GM12865 (cell line): ENCODE results near the gene TIE1.
"Not testable (repeated sequence)": the region's sequence is repeated elsewhere in the genome, so short reads cannot be mapped to it uniquely, and the experiment has no call there.

Source experiments
- DNase-seq: peaks from one replicate; pipeline ENCODE4 v3.0.0; 2010; ENCODE audit warnings: low read depth
- H3K4me3 ChIP-seq: 2 replicates; pipeline ENCODE4 v1.5.1; 2011; ENCODE audit warnings: mild to moderate bottlenecking, low read depth, low read length, control low read depth
- TF ChIP-seq, protein P1 (sequence below): IDR thresholded peaks from 2 replicates; pipeline ENCODE4 v1.5.1; 2011; ENCODE audit warnings: low read length, control low read depth, low read depth, inconsistent platforms; ENCODE audit not compliant: insufficient read depth; ENCODE audit errors: missing control alignments

The TIE1 gene

GRCh38 chr1:43366179-43366578 lies 65.4 kb downstream of the TIE1 start:
- H3K4me3 ChIP-seq, result peak overlapping the region; percentile 70
- TF ChIP-seq, protein P1, sequence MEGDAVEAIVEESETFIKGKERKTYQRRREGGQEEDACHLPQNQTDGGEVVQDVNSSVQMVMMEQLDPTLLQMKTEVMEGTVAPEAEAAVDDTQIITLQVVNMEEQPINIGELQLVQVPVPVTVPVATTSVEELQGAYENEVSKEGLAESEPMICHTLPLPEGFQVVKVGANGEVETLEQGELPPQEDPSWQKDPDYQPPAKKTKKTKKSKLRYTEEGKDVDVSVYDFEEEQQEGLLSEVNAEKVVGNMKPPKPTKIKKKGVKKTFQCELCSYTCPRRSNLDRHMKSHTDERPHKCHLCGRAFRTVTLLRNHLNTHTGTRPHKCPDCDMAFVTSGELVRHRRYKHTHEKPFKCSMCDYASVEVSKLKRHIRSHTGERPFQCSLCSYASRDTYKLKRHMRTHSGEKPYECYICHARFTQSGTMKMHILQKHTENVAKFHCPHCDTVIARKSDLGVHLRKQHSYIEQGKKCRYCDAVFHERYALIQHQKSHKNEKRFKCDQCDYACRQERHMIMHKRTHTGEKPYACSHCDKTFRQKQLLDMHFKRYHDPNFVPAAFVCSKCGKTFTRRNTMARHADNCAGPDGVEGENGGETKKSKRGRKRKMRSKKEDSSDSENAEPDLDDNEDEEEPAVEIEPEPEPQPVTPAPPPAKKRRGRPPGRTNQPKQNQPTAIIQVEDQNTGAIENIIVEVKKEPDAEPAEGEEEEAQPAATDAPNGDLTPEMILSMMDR, result no peak
- DNase-seq, result peak; percentile 43

GRCh38 chr1:43366601-43367025 lies 65.8 kb downstream of the TIE1 start:
- TF ChIP-seq, protein P1, result no peak
- no peak for DNase-seq
- H3K4me3 ChIP-seq, result peak overlapping the region; percentile 70

GRCh38 chr1:43367026-43367903 lies 66.5 kb downstream of the TIE1 start:
- peak; percentile 39 for DNase-seq
- H3K4me3 ChIP-seq, result peak overlapping the region; percentile 70
- TF ChIP-seq, protein P1, result no peak

- DNase-seq, result peak; percentile 95
- peak within 1 kb of the TSS; percentile 70 for H3K4me3 ChIP-seq
- TF ChIP-seq, protein P1, result peak; percentile 20
Measured at GRCh38 chr1:43367904-43368645, 67.3 kb downstream of the TIE1 start, which contains the start of gene ELOVL1. TSS of gene ELOVL1 (minus strand) at chr1:43368011. CDS start at chr1:43365609, 2,402 bp downstream.

- TF ChIP-seq, protein P1, result no peak
- no peak for DNase-seq
- peak overlapping the region; percentile 62 for H3K4me3 ChIP-seq
Measured at GRCh38 chr1:43368646-43369020, 67.9 kb downstream of the TIE1 start.

DNA sequence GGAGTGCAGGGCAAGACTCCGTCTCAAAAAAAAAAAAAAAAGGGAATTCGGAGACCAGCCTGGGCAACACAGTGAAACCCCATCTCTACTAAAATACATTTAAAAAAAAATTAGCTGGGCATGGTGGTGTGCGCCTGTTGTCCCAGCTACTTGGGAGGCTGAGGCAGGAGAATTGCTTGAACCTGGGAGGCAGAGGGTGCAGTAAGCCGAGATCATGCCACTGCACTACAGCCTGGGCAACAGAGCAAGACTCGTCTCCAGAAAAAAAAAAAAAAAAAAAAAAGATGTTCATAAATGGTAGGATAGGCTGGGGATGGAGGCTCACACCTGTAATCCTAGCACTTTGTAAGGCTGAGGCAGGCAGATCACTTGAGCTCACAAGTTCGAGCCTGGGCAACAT lies 69.0 kb downstream of the TIE1 start:
- not testable (repeated sequence) for H3K4me3 ChIP-seq, DNase-seq

- TF ChIP-seq, protein P1, result no peak
- DNase-seq, result no peak
- no peak overlapping the region for H3K4me3 ChIP-seq
Measured at GRCh38 chr1:43370564-43370963, 69.8 kb downstream of the TIE1 start.
